B cell (primary cell): ENCODE results near the gene GNE. TPM values are rescaled to one million over a fixed set of nuclear protein-coding genes. Genes with fewer than 3 reads are reported as not detected.

Experiments
- ATAC-seq: fragments of 200-7000 bp; cut with Tn5 transposase; one replicate; pipeline ENCODE4 v1.10.0; 2021; ENCODE audit warnings: low read depth, mild to moderate bottlenecking, moderate number of reproducible peaks, moderate library complexity
- CTCF ChIA-PET: fragments of 350-600 bp; sonication (Branson Sonifier 250); formaldehyde crosslinking; loops from one replicate; lab custom pipeline; 2021; ENCODE audit warnings: antibody characterized with exemption, inconsistent platforms; lab: Charles Lee
- POLR2A ChIA-PET: fragments of 350-600 bp; sonication (Branson Sonifier 250); formaldehyde crosslinking; loops from one replicate; lab custom pipeline; 2021; ENCODE audit warnings: antibody characterized with exemption; lab: Charles Lee
- DNase-seq: peaks from one replicate; pipeline ENCODE4 v3.0.0; 2013
- H2AFZ ChIP-seq: 2 replicates; pipeline ENCODE4 v1.6.1; 2012; ENCODE audit warnings: mild to moderate bottlenecking, low read depth, low read length; ENCODE audit not compliant: insufficient read depth, poor library complexity, severe bottlenecking
- H3K27ac ChIP-seq, 2 donors: 1 replicate in 1 of 2; 2 replicates in 1 of 2; pipeline ENCODE4 v1.5.1; 2012 to 2013; ENCODE audit warnings: low read length in 2 of 2, mild to moderate bottlenecking in 2 of 2, moderate library complexity in 1 of 2
- H3K27me3 ChIP-seq, 4 experiments: fragments of 200-600 bp in 1 of 4; sonication (generic) in 1 of 4; replicated peaks in 1 of 4; 1 replicate in 2 of 4; 2 replicates in 2 of 4; pipeline versions ENCODE4 v1.6.1 to v1.7.0; 2013 to 2016; ENCODE audit warnings: low read length in 3 of 4, mild to moderate bottlenecking in 2 of 4, mixed read lengths in 1 of 4, moderate library complexity in 1 of 4; ENCODE audit not compliant: insufficient read depth in 4 of 4, control insufficient read depth in 3 of 4; ENCODE audit errors: control extremely low read depth in 1 of 4
- H3K36me3 ChIP-seq, 2 experiments: replicated peaks in 1 of 2; 1 replicate in 1 of 2; 2 replicates in 1 of 2; pipeline versions ENCODE4 v1.6.1 to v1.7.1; 2013; ENCODE audit warnings: low read length in 1 of 2; ENCODE audit not compliant: insufficient read depth in 2 of 2, control insufficient read depth in 1 of 2; ENCODE audit errors: control extremely low read depth in 1 of 2, extremely low read depth in 1 of 2
- H3K4me1 ChIP-seq, 2 donors: fragments of 200-600 bp in 1 of 2; sonication (generic) in 1 of 2; 1 replicate in 1 of 2; 2 replicates in 1 of 2; pipeline versions ENCODE4 v1.5.1 to v1.6.1; 2013 to 2017; ENCODE audit warnings: low read length in 2 of 2; ENCODE audit not compliant: control insufficient read depth in 2 of 2, insufficient read depth in 2 of 2
- H3K4me2 ChIP-seq: replicated peaks from 2 replicates; pipeline ENCODE3; 2012; ENCODE audit warnings: mild to moderate bottlenecking, low read depth, low read length; ENCODE audit not compliant: poor library complexity, severe bottlenecking
- H3K4me3 ChIP-seq, 5 experiments: fragments of 200-600 bp in 1 of 5; sonication (generic) in 1 of 5; 1 replicate in 3 of 5; 2 replicates in 2 of 5; pipeline versions ENCODE4 v1.5.1 to v1.7.0; 2011 to 2016; ENCODE audit warnings: low read length in 4 of 5, mild to moderate bottlenecking in 4 of 5, low read depth in 2 of 5, control low read depth in 1 of 5, moderate library complexity in 1 of 5; ENCODE audit not compliant: insufficient read depth in 1 of 5; ENCODE audit errors: control extremely low read depth in 1 of 5, extremely low read depth in 1 of 5
- H3K79me2 ChIP-seq: fragments of 200-600 bp; sonication (generic); one replicate; pipeline ENCODE4 v1.6.0; 2016; ENCODE audit warnings: low read length; ENCODE audit not compliant: control insufficient read depth, insufficient read depth
- H3K9ac ChIP-seq: fragments of 200-600 bp; sonication (generic); 2 replicates; pipeline ENCODE4 v1.6.1; 2017; ENCODE audit warnings: mild to moderate bottlenecking, low read length, moderate library complexity
- H3K9me3 ChIP-seq, 3 donors: one replicate each; pipeline versions ENCODE4 v1.6.1 to v1.7.1; 2013; ENCODE audit warnings: low read length in 2 of 3; ENCODE audit not compliant: control insufficient read depth in 2 of 3, insufficient read depth in 1 of 3; ENCODE audit errors: control extremely low read depth in 1 of 3
- H4K20me1 ChIP-seq: 2 replicates; pipeline ENCODE4 v1.6.0; 2012; ENCODE audit warnings: mild to moderate bottlenecking, low read length; ENCODE audit not compliant: insufficient read depth, control insufficient read depth, poor library complexity, severe bottlenecking
- H3K27ac Mint-ChIP-seq: one replicate; pipeline ENCODE4 v1.8.0; 2021; ENCODE audit warnings: mixed read lengths
- H3K27me3 Mint-ChIP-seq: one replicate; pipeline ENCODE4 v1.8.0; 2021; ENCODE audit warnings: mixed read lengths
- H3K4me1 Mint-ChIP-seq: one replicate; pipeline ENCODE4 v1.8.0; 2021; ENCODE audit warnings: mixed read lengths
- H3K4me3 Mint-ChIP-seq: one replicate; pipeline ENCODE4 v1.8.0; 2021; ENCODE audit warnings: mixed read lengths
- H3K9me3 Mint-ChIP-seq: one replicate; pipeline ENCODE4 v1.8.0; 2022; ENCODE audit warnings: mixed read lengths; ENCODE audit not compliant: insufficient read depth
- EZH2 ChIP-seq: IDR thresholded peaks from 2 replicates; pipeline ENCODE4 v1.6.1; 2012; ENCODE audit warnings: borderline replicate concordance, low read depth, mild to moderate bottlenecking, moderate library complexity, low read length; ENCODE audit not compliant: insufficient read depth, poor library complexity, severe bottlenecking
- WGBS: methylation state at CpG from one replicate; pipeline ENCODE4 v1.1.5; 2013; ENCODE audit warnings: missing lambda C conversion rate; ENCODE audit not compliant: insufficient coverage; 5-methylcytosine and 5-hydroxymethylcytosine counted together
- intact Hi-C: fragments of 100-400 bp; cut with micrococcal nuclease; formaldehyde crosslinking; loops from one replicate; pipeline ENCODE4 v1.10.0; 2022
- polyA plus RNA-seq: library from polyadenylated mRNA; depleted of rRNA; stranded (reverse); fragments of >200 nt; gene quantifications from 2 replicates; pipeline ENCODE4 v1.2.3, GENCODE V29; 2012
- total RNA-seq, 2 donors: library from RNA; stranded (reverse); fragments of 120-200 nt in 1 of 2; gene quantifications; 1 replicate in 1 of 2; 2 replicates in 1 of 2; pipeline versions ENCODE4 v1.2.3 to v1.2.4, GENCODE V29; 2013 to 2022
- TF ChIP-seq, protein P1 (sequence below): fragments of 200-600 bp; IDR thresholded peaks from one replicate; pipeline ENCODE4 v1.8.0; 2022; ENCODE audit warnings: antibody characterized with exemption, mild to moderate bottlenecking

The GNE gene
- total and polyA plus RNA-seq, 2 donors (not counting 1 experiment from before 2014, with no cell fraction given) = 8.3 to 20.6 TPM

DNA sequence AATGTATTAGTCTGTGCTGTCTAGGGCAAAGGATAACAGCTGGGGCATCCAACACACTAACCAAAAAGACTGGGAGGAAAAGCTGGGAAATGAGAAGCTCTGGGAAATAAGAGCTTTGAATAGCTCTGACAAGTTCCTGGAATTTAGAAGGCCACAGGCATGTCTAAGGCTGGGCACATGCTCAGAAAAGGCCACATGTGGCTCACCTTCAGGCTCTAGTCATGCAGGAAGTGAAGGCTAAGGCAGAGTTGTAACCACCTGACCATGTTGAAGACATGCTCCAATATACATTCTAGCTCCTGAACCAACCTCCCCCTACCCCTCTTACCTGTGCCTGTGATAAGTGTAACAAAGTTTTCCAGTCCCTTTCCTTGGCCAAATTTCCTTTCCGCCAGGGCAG lies 35.8 kb downstream of the GNE start:
- no peaks in the 10 kb centered on the region for H4K20me1 ChIP-seq
- TF ChIP-seq EZH2 = no peak
- TF ChIP-seq, protein P1, sequence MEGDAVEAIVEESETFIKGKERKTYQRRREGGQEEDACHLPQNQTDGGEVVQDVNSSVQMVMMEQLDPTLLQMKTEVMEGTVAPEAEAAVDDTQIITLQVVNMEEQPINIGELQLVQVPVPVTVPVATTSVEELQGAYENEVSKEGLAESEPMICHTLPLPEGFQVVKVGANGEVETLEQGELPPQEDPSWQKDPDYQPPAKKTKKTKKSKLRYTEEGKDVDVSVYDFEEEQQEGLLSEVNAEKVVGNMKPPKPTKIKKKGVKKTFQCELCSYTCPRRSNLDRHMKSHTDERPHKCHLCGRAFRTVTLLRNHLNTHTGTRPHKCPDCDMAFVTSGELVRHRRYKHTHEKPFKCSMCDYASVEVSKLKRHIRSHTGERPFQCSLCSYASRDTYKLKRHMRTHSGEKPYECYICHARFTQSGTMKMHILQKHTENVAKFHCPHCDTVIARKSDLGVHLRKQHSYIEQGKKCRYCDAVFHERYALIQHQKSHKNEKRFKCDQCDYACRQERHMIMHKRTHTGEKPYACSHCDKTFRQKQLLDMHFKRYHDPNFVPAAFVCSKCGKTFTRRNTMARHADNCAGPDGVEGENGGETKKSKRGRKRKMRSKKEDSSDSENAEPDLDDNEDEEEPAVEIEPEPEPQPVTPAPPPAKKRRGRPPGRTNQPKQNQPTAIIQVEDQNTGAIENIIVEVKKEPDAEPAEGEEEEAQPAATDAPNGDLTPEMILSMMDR = no peak
- H3K27me3 ChIP-seq = no peaks in the 10 kb centered on the region
- Mint-ChIP-seq H3K4me1 (peaks cover 4% of the 10 kb centered on the region), H3K27me3 (no peaks in the 10 kb centered on the region), H3K4me3 (no peak overlapping the region), H3K27ac (no peak overlapping the region), H3K9me3 (peaks cover 5% of the 10 kb centered on the region)
- ChIA-PET CTCF (no interaction called here), POLR2A (interaction anchor here (0.6 to 0.7 kb wide), 2 partner anchors 9 to 29 kb away, joined by 3 to 6 read pairs; no protein-coding TSS in a partner anchor)
- peaks cover 0 to 16% (median 10%) of the 10 kb centered on the region in 3 donors for H3K9me3 ChIP-seq
- H3K79me2 ChIP-seq = peaks cover 8% of the 10 kb centered on the region
- no peak overlapping the region for H2AFZ ChIP-seq
- no peak overlapping the region for H3K4me2 ChIP-seq
- H3K4me3 ChIP-seq = no peak overlapping the region
- peaks cover 8 to 80% of the 10 kb centered on the region in 2 experiments for H3K36me3 ChIP-seq
- intact Hi-C loops = no loop called here
- no peak overlapping the region for H3K9ac ChIP-seq
- H3K4me1 ChIP-seq = no peaks in the 10 kb centered on the region
- no peak for ATAC-seq
- DNase-seq = no peak
- no peak overlapping the region for H3K27ac ChIP-seq
- no CpG with 5 or more reads among the region's 1 CpG for WGBS

DNA sequence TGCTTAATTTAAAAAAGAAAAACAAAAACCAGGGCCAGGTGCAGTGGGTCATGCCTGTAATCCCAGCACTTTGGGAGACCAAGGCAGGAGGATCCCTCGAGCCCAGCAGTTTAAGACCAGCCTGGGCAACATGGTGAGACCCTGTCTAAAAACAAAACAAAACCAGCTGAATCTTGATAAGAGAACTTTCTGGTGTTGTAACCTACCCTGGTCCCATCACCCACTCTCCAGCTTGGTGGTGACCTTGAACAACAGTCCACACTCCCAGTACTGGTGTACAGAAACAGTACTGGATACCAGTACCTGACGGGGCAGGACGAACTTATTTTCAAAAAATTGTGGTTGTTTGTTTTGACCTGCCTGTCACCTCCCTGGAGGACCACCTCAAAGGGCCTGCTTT lies 36.6 kb downstream of the GNE start:
- CTCF ChIA-PET = no interaction called here
- H3K27ac Mint-ChIP-seq = no peak overlapping the region

More for the DNA sequence above, 36.6 kb downstream of the GNE start:
- peaks cover 0 to 16% (median 10%) of the 10 kb centered on the region in 3 donors for H3K9me3 ChIP-seq
- intact Hi-C loops = no loop called here
- H3K4me2 ChIP-seq = no peak overlapping the region
- no peaks in the 10 kb centered on the region for H3K27me3 Mint-ChIP-seq
- H3K9ac ChIP-seq = no peak overlapping the region
- no peaks in the 10 kb centered on the region for H4K20me1 ChIP-seq
- H3K27me3 ChIP-seq = no peaks in the 10 kb centered on the region
- peaks cover 8% of the 10 kb centered on the region for H3K79me2 ChIP-seq
- H3K4me3 ChIP-seq = no peak overlapping the region
- POLR2A ChIA-PET = interaction anchor here (0.6 kb wide), 1 partner anchor 8 kb away, joined by 6 read pairs; no protein-coding TSS in a partner anchor
- no peak overlapping the region for H3K4me3 Mint-ChIP-seq
- no peak overlapping the region for H3K27ac ChIP-seq
- no peak for TF ChIP-seq EZH2
- TF ChIP-seq, protein P1 = no peak
- peaks cover 6% of the 10 kb centered on the region for H3K4me1 Mint-ChIP-seq
- ATAC-seq (no peak), DNase-seq (no peak)
- H2AFZ ChIP-seq = no peak overlapping the region
- peaks cover 8 to 80% of the 10 kb centered on the region in 2 experiments for H3K36me3 ChIP-seq
- no peaks in the 10 kb centered on the region for H3K4me1 ChIP-seq
- H3K9me3 Mint-ChIP-seq = peaks cover 5% of the 10 kb centered on the region
- WGBS = 100% methylated on average over 3 of the region's 3 CpGs
